Fibroblast of villous mesenchyme (primary cell): ENCODE data around the gene ZNF668. TPM values are rescaled to one million over a fixed set of nuclear protein-coding genes. Genes with fewer than 3 reads are reported as not detected.

Experiments used
- DNase-seq: peaks from one replicate; pipeline ENCODE4 v3.0.0-alpha.2; 2010; ENCODE audit warnings: low read depth
- H3K4me3 ChIP-seq: 2 replicates; pipeline ENCODE4 v1.5.1; 2011; ENCODE audit warnings: low read depth, mild to moderate bottlenecking, low read length
- total RNA-seq: library from RNA; depleted of rRNA; stranded (reverse); fragments of >200 nt; gene quantifications from 2 replicates; pipeline ENCODE4 v1.2.3, GENCODE V29; 2012
- TF ChIP-seq, protein P1 (sequence below): IDR thresholded peaks from 2 replicates; pipeline ENCODE4 v1.5.1; 2012; ENCODE audit warnings: low read depth, mild to moderate bottlenecking, low read length; ENCODE audit not compliant: insufficient read depth

ZNF668 gene
- total RNA-seq, 1 donor = 16.0 TPM

DNA sequence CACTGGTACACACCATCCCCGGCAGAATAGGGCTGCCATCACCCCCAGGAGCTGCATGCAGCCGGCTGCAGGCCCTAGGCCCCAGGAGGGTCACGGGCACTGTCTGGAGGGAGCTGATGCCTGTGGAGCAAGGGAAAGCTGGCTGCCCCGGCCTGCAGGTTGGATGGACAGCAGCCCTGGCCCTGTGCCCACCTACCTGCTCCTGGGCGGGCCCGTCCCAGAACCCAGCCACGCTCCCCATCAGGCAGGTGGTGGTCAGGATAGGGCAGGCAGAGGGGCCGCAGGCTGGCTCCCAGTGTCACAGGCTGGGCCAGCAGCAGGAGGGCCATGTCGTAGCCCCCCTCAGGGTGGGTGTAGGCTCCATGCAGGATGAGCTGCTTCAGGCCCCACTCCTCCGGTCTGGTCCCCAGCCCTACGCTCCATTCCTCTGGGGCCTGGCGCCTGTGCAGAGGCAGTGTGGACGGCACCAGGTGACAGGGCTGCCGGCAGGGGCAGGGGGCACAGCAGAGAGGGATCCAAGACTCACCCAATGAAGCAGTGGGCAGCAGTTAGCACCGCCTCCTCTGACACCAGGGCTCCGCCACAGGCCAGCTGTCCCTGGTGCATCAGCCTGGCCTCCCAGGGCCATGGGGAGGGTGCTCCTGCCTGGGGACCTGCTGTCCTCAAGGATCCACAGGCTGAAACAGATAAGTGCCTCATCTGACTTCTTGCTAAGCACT is 10.7 kb upstream of the ZNF668 start:
- DNase-seq = no peak
- TF ChIP-seq, protein P1, sequence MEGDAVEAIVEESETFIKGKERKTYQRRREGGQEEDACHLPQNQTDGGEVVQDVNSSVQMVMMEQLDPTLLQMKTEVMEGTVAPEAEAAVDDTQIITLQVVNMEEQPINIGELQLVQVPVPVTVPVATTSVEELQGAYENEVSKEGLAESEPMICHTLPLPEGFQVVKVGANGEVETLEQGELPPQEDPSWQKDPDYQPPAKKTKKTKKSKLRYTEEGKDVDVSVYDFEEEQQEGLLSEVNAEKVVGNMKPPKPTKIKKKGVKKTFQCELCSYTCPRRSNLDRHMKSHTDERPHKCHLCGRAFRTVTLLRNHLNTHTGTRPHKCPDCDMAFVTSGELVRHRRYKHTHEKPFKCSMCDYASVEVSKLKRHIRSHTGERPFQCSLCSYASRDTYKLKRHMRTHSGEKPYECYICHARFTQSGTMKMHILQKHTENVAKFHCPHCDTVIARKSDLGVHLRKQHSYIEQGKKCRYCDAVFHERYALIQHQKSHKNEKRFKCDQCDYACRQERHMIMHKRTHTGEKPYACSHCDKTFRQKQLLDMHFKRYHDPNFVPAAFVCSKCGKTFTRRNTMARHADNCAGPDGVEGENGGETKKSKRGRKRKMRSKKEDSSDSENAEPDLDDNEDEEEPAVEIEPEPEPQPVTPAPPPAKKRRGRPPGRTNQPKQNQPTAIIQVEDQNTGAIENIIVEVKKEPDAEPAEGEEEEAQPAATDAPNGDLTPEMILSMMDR = no peak
- H3K4me3 ChIP-seq = no peak overlapping the region

DNA sequence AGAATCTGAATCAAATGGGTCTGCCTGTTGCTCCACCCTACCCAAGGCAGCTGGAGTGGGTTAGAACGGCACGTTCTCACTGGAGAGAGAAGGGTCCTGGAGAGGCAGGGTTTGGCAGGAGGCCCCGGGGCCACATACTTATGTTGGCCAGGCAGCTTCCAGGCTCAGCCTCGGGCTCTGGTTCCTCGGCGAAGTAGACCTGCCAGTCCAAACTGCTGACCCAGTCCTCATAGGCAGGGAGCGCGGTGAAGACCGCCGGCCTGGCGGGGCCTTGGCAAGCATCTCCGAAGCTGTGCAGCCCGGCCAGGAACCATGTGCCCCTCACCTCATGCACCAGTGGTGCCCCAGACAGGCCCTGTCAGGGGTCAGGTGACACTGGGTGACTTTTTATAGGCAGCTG is 9.9 kb upstream of the ZNF668 start:
- TF ChIP-seq, protein P1 = no peak
- no peak overlapping the region for H3K4me3 ChIP-seq
- no peak for DNase-seq

DNA sequence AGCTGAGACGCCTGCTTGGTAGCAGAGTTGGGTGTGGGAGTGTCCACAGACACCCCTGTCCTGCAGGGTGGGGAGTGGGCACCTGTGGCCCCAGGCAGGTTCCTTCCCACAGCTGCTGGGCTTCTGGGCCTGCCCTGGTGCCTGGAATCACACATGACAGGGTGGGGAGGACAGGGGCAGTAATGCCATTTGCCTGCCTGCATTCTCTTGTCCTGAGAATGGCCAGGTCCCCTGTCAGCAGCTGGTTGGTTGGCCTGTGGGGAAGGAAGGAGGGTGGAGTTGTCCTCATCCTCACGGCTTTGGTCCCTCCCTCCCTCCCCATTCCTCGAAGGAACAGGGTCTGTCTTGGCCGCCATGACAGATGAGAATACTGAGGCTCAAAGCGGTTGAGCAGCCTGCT is 9.5 kb upstream of the ZNF668 start:
- H3K4me3 ChIP-seq = no peak overlapping the region
- no peak for DNase-seq
- TF ChIP-seq, protein P1 = no peak

DNA sequence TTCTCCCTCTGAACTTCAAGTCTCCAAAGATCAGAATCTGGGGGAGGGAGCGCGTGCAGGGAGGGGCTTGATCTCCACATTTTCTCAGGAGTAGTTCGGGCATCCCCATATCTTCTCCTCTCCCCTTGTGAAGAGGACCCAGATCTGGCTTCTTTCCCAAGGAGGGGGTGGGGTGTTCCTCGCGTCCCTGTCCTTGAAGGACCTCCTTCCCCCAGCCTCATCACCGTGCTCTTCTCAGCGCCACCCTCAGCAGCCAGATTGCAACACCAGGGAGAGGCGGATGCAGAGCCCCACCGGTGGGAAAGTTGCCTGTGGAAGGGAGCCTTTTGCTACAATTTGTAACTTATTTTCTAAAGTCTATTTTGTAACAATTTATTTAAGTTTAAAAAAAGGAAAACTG is 9.0 kb upstream of the ZNF668 start:
- no peak for DNase-seq
- no peak overlapping the region for H3K4me3 ChIP-seq
- TF ChIP-seq, protein P1 = no peak

DNA sequence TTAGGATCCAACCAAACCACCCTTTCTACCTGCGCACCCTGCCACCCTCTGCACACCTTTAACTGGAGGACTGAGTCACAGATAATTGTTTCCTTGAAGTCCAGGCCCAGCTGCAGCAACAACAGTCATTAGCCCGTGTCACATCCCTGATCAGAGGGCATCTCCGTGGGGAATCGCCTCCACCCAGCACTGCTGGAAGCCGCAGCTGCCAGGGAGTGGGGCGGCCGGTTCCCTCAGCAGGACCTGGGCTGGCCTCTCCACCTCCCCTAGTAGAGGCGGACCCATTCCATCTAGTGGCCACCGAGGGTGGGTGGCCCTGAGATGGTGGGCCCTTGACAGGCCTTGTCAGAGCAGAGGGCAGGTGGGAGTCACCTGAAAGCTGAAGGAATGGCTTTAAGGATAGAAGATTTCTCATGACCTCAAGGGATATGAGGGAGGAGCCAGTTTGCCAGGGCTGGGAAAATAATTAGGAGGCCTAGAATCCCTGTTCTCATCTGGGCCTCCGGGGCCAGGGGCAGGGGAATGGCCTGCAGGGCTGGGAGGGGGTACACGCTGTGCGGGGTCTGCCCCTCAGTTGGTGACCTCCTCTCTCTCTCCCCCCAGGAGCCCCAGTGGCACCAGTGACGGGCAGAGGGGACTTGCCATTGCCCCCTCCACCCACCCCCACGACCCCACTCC is 8.5 kb upstream of the ZNF668 start:
- no peak for DNase-seq
- TF ChIP-seq, protein P1 = no peak
- H3K4me3 ChIP-seq = no peak overlapping the region

DNA sequence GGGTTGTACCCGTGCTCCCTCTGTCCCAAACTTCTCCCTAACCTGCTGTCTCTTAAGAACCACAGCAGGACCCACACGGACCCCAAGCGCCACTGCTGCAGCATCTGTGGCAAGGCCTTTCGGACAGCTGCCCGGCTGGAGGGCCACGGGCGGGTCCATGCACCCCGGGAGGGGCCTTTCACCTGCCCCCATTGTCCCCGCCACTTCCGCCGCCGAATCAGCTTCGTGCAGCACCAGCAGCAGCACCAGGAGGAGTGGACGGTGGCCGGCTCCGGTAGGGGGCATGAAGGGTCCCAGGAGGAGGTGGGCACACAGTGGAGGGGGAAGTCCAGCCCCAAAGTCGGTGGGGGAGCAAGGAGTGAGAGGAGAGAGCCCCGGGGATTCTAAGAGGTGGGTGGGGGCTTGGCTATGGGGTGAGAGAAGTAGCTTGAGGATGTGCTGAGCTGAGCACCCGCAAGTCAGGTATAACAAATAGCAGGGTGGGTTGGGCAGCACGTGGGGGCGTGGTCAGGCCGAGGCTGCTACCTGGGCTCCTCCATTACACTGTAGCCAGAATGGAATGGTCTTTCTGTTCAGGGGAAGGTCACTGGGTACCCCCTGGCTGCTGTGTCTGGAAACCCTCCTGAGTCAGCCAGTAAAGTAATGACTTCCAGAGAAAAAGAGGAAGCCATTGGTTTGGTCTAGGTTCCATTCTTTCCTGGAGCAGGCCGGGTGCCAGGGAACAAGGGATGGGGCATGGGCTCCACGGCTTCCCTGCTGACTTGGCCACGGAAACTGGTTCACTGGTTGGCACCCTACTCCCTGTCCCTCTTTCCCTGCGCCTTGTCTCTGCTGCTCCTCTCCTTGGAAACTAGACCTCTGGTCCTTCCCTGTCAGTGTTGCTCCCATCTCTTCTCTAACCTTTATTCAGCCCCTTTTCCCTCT is 7.7 kb upstream of the ZNF668 start:
- no peak overlapping the region for H3K4me3 ChIP-seq
- TF ChIP-seq, protein P1 = no peak
- no peak for DNase-seq
